GM12891 (cell line): ENCODE results near the gene CACNA2D1.

ENCODE experiments used
- PAX5 ChIP-seq: IDR thresholded peaks from 2 replicates; pipeline ENCODE4 v1.6.1; 2011; ENCODE audit warnings: low read length, moderate library complexity, mild to moderate bottlenecking; ENCODE audit not compliant: insufficient read depth, severe bottlenecking
- POLR2A ChIP-seq: IDR thresholded peaks from 2 replicates; pipeline ENCODE4 v1.6.1; 2011; ENCODE audit warnings: low read depth, low read length, control low read depth
- POLR2AphosphoS5 ChIP-seq: IDR thresholded peaks from 2 replicates; pipeline ENCODE4 v1.6.1; 2011; ENCODE audit warnings: low read depth, low read length, control low read depth
- SPI1 ChIP-seq: IDR thresholded peaks from 2 replicates; pipeline ENCODE4 v1.6.1; 2011; ENCODE audit warnings: low read depth, low read length, control low read depth
- TAF1 ChIP-seq: IDR thresholded peaks from 2 replicates; pipeline ENCODE4 v1.6.1; 2011; ENCODE audit warnings: low read depth, low read length, control low read depth

- TF ChIP-seq POLR2A = no peak
- TF ChIP-seq TAF1 = no peak
- TF ChIP-seq POLR2AphosphoS5 = no peak
- no peak for TF ChIP-seq PAX5
- TF ChIP-seq SPI1 = no peak
These were observed 172.7 kb downstream of the CACNA2D1 start for GRCh38 chr7:82270870-82271269.
